Bone marrow (tissue), 2 donors: ENCODE measurements around the gene UNG.
"Not testable (repeated sequence)": the region's sequence is repeated elsewhere in the genome, so short reads cannot be mapped to it uniquely, and the experiment has no call there.

Experiments
- DNase-seq, 2 donors: peaks; one replicate each; lab custom pipeline; 2025; lab: John Stamatoyannopoulos, UW

UNG gene

DNA sequence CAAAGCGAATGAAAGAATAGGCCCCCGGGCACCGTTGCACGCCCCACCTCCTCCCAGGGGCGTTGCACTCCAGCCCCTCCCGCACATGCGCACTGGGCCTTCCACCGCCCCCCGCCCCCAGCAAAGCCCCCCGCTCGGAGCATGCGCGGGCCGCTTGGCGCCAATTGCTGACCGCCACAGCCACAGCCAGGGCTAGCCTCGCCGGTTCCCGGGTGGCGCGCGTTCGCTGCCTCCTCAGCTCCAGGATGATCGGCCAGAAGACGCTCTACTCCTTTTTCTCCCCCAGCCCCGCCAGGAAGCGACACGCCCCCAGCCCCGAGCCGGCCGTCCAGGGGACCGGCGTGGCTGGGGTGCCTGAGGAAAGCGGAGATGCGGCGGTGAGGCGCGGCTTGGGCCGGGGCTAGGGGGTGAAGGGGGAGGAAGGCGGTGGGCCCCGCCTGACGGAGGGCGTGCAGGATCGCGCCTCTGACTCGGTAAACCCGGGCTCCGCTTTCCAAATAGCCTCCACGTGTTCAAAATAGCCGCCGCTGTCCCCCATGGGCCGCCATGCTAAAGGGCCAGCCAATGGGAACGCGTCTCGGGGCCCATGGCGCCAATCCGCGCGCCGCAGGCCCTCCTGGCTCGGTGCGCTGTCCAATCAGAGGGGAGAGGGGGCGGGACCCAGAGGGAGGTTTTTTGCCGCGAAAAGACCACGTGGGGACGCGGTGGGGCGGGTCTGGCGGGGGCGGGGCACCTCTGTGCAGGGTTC, at the start of gene UNG:
Gene UNG (plus strand): TSS at position 163 of the 748 bp plus-strand sequence. CDS start 83 bp downstream, at position 246.
- DNase-seq, result peak; percentile 79 to 89

DNA sequence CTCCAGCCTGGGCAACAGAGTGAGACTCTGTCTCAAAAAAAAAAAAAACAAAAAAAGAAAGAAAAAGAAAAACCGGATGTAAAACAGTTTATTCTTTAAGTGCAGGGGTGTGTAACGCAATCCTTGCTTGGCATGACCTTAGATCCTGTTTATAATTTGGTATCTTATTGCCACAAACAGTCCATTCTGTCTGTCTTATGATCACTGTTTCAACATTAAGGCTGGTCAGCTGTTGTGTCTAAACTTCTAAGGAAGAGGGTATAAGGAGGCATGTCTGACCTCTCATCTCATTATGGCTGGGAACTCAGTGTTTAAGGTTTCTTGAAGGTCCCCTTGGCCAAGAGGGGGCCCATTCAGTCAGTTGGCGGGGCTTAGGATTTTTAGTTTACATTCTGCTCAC, 48.7 kb upstream of the UNG start:
- DNase-seq, result not testable (repeated sequence)

GRCh38 chr12:109049794-109050193, 47.6 kb upstream of the UNG start:
- DNase-seq, result not testable (repeated sequence)

DNA sequence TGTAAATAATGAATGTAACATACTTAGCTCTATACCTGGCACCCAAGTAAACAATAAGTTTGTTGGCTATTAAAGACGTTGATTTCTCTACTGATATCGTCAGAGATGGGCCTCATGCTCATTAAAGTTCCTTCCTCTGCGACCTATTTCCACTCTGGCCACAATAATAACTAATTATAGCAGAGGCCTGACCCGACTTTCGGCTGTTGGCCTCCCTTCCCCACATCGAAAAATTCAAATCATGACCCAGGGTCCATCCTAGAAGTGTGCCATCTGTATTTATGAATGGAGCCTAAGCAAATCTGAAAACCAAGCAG, 45.3 kb upstream of the UNG start:
- DNase-seq, result no peak

GRCh38 chr12:109052414-109053323, 44.7 kb upstream of the UNG start, which contains the start of gene USP30:
Gene USP30 (plus strand): TSS chr12:109052576. CDS start chr12:109052679, 103 bp downstream.
- peak; percentile 70 to 74 for DNase-seq

- peak in 1 of 2 donors; percentile 71 for DNase-seq
These were observed 43.8 kb upstream of the UNG start for GRCh38 chr12:109053382-109054123.

DNA sequence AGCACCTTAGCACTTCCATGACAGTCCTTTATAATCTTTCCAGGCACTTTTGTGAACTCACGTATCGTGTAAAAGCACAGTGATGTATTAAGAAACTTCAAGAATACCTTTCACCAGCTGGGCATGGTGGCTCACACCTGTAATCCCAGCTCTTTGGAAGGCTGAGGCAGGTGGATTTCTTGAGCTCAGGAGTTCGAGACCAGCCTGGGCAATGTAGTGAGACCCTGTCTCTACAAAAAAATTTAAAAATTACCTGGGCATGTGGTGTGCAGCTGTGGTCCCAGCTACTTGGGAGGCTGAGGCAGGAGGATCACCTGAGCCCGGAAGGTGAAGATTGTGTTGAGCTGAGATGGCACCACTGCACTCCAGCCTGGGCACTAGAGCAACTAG, 43.3 kb upstream of the UNG start:
- DNase-seq, result not testable (repeated sequence)

- DNase-seq, result no peak
These were observed 42.9 kb upstream of the UNG start for GRCh38 chr12:109054520-109054919.

- no peak for DNase-seq
These were observed 40.5 kb upstream of the UNG start for GRCh38 chr12:109056891-109057290.

DNA sequence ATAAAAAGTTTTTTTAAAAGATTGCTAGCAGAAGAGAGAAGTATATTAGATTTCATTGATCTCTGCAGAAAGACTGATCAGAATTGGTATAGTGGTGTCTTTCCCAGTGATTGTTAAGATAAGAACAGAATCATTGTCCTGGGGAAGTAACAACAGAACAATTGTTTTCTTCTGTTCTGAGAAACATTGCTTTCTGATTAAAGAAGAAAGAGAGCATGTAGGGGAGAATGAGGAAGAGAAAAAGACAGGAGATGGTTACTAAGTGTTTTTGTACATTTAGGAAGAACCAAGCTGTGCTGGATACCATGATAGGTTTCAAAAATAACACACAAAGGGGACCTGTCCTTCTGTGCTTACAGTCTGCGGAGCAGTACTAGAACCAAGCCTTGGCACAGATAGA, 40.0 kb upstream of the UNG start:
- no peak for DNase-seq

- no peak for DNase-seq
These were observed 38.6 kb upstream of the UNG start for GRCh38 chr12:109058773-109059172.

GRCh38 chr12:109064143-109064542, 33.3 kb upstream of the UNG start:
- DNase-seq, result no peak

- DNase-seq, result no peak
These were observed 32.1 kb upstream of the UNG start for GRCh38 chr12:109065154-109065852.

DNA sequence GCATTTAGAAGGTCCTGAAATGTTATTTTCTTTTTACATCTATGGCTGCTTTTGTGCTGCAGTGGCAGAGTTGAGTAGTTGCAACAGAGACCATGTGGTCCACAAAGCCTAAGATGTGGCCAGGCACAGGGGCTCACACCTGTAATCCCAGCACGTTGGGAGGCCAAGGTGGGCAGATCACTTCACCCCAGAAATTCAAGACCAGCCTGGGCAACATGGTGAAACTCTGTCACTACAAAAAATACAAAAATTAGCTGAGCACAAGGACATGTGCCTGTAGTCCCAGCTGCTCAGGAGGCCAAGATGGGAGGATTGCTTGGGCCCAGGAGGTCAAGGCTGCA, 31.6 kb upstream of the UNG start:
- DNase-seq, result no peak

GRCh38 chr12:109069307-109070271, 27.8 kb upstream of the UNG start:
- no peak for DNase-seq

GRCh38 chr12:109074866-109075265, 22.5 kb upstream of the UNG start:
- DNase-seq, result no peak

GRCh38 chr12:109082751-109083150, 14.6 kb upstream of the UNG start:
- DNase-seq, result no peak

DNA sequence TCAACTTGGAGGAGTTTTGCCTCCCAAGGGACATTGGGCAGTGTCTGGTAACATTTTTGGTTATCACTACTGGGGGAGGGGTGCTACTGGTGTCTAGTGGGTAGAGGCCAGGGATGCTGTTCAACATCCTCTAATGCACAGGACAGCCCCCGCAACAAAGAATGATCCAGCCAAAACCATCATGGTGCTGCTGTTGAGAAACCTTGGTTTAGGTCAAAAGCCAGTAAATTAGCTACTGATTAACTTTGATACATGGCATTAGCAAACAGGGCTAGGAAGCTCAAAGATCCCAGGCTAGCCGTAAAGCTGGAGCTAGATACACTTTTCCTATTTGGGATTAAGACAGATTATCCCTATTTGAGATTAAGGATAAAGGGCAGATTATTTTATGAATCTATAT, 13.0 kb upstream of the UNG start:
- no peak for DNase-seq

DNA sequence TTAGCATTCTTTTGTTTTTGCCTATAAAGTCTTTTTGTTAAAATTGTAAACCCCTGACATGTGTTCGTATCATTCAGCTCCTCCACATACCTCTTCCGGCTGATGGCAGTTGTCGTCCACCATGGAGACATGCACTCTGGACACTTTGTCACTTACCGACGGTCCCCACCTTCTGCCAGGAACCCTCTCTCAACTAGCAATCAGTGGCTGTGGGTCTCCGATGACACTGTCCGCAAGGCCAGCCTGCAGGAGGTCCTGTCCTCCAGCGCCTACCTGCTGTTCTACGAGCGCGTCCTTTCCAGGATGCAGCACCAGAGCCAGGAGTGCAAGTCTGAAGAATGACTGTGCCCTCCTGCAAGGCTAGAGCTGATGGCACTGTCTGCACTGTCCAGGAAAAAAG, 11.8 kb upstream of the UNG start:
- DNase-seq, result no peak

- no peak for DNase-seq
These were observed 10.1 kb upstream of the UNG start for GRCh38 chr12:109087250-109087649.

GRCh38 chr12:109088818-109089217, 8.6 kb upstream of the UNG start:
- no peak for DNase-seq
